Measurements from ENCODE around the gene AGO1.

- TF ChIP-seq EGR1 (IDR thresholded peaks at IDR 0.05; ENCODE audit: borderline replicate concordance, low read depth, low read length) (no peak), CTCF (IDR thresholded peaks at IDR 0.05; ENCODE audit: control extremely low read depth in 1 of 3, insufficient read depth in 1 of 3, low read depth in 1 of 3, low read length in 3 of 3) (no peak), EZH2 (IDR thresholded peaks at IDR 0.05; ENCODE audit: low read depth, low read length, severe bottlenecking) (no peak), ASH2L (IDR thresholded peaks at IDR 0.05; ENCODE audit: low read length) (no peak), CHD2 (IDR thresholded peaks at IDR 0.05; ENCODE audit: low read length) (no peak), POLR2A (IDR thresholded peaks at IDR 0.05; ENCODE audit: control extremely low read depth in 1 of 2, low read depth in 2 of 2, low read length in 2 of 2) (no peak), EP300 (IDR thresholded peaks at IDR 0.05; ENCODE audit: borderline replicate concordance in 1 of 2, low read depth in 2 of 2, low read length in 2 of 2) (no peak), POLR2AphosphoS5 (IDR thresholded peaks at IDR 0.05; ENCODE audit: low read depth, low read length) (no peak), ATF3 (IDR thresholded peaks at IDR 0.05; ENCODE audit: insufficient read depth, low read depth, low read length) (no peak), USF2 (IDR thresholded peaks at IDR 0.05; ENCODE audit: low read length) (no peak), KDM5A (IDR thresholded peaks at IDR 0.05; ENCODE audit: low read length) (no peak), SUZ12 (IDR thresholded peaks at IDR 0.05; ENCODE audit: low read length) (no peak), GTF2F1 (IDR thresholded peaks at IDR 0.05; ENCODE audit: borderline replicate concordance, low read depth, low read length) (no peak), MAX (IDR thresholded peaks at IDR 0.05) (no peak)
Measured at GRCh38 chr1:35929730-35930592, 47.0 kb downstream of the AGO1 start.
